Ovary (tissue), 10 donors: ENCODE measurements around the gene TMEM270. TPM values are rescaled to one million over a fixed set of nuclear protein-coding genes. Genes with fewer than 3 reads are reported as not detected.

Experiments
- DNase-seq, 5 donors: peaks; one replicate each; pipeline ENCODE4 v3.0.0-alpha.2; 2019 to 2020
- H3K27ac ChIP-seq, 2 donors: fragments of 200-600 bp; one replicate each; pipeline versions ENCODE4 v1.5.1 to v1.8.0; 2019 to 2022
- H3K27me3 ChIP-seq: fragments of 200-600 bp; one replicate; pipeline ENCODE4 v1.8.0; 2022
- H3K36me3 ChIP-seq: fragments of 200-600 bp; sonication (generic); one replicate; pipeline ENCODE4 v1.5.1; 2019
- H3K4me1 ChIP-seq: one replicate; pipeline ENCODE4 v1.8.1; 2013; ENCODE audit warnings: mild to moderate bottlenecking, moderate library complexity; ENCODE audit not compliant: insufficient read depth
- H3K4me3 ChIP-seq: fragments of 200-600 bp; sonication (generic); one replicate; pipeline ENCODE4 v1.5.1; 2017
- H3K9me3 ChIP-seq, 2 donors: fragments of 200-600 bp in 1 of 2; sonication (generic) in 1 of 2; one replicate each; pipeline versions ENCODE4 v1.5.1 to v1.8.1; 2013 to 2019; ENCODE audit warnings: mild to moderate bottlenecking in 1 of 2, moderate library complexity in 1 of 2
- EP300 ChIP-seq: sonication (generic); formaldehyde crosslinking; IDR thresholded peaks from one replicate; pipeline ENCODE4 v1.6.1; 2017; ENCODE audit warnings: antibody characterized with exemption
- POLR2A ChIP-seq: fragments of 450-650 bp; IDR thresholded peaks from one replicate; pipeline ENCODE4 v1.6.1; 2017; ENCODE audit warnings: antibody characterized with exemption, mild to moderate bottlenecking, moderate library complexity
- WGBS, 3 donors: extraction: QIAGEN DNeasy Blood & Tissue Kit in 1 of 3; methylation state at CpG; one replicate each; pipeline versions ENCODE4 v1.1.5 to v1.1.7; 2013 to 2017; 5-methylcytosine and 5-hydroxymethylcytosine counted together
- intact Hi-C, 4 donors: fragments of 100-400 bp; cut with DNase I; formaldehyde crosslinking; loops; one replicate each; pipeline versions ENCODE4 v1.11.0 to v1.15.1; 2022 to 2023
- long read RNA-seq, 3 donors: library from polyadenylated mRNA in 2 of 3; unstranded in 2 of 3; transcript quantifications; one replicate each; pipeline ENCODE4 v2.0.0 and lab custom pipeline, GENCODE V29; 2021 to 2026
- polyA plus RNA-seq, 2 donors: library from polyadenylated mRNA; stranded (reverse); fragments of 200-250 nt in 1 of 2; fragments of 350-450 nt in 1 of 2; fragmentation: Illumina TruSeq in 1 of 2; extraction: RNeasy Lipid Tissue Mini Kit (QIAGEN cat#74804) in 1 of 2; gene quantifications; one replicate each; pipeline ENCODE4 v1.2.3, GENCODE V29; 2013 to 2014
- total RNA-seq, 7 donors: library from RNA; depleted of rRNA in 2 of 7; stranded (reverse); fragments of >200 nt in 2 of 7; fragmentation: NEBNext Ultra II Directional in 3 of 7; extraction: Animal tissue kit (Norgen Biotek cat#: 25700) in 3 of 7; gene quantifications; one replicate each; pipeline versions ENCODE4 v1.1.0 to v1.2.4, GENCODE V29; 2016 to 2023
- TF ChIP-seq, protein P1 (sequence below), 3 donors: fragments of 450-650 bp in 2 of 3; fragments of 200-600 bp in 1 of 3; IDR thresholded peaks; one replicate each; pipeline versions ENCODE4 v1.5.1 to v1.8.0; 2016 to 2022; ENCODE audit warnings: antibody characterized with exemption in 3 of 3, mild to moderate bottlenecking in 1 of 3
- donor health status: DM: no; HTN: no; CAD: no; lungs with moderate emphysema.
- donor health status: DM: no; HTN: no; CAD: no.
- donor health status: Bipolar disorder and iron deficiency.
- donor health status: DM: yes; HTN: yes; CAD: no.
- donor health status: DM: no; HTN: no; CAD: no.
- donor health status: DM: yes; HTN: yes; CAD: no.

TMEM270 gene, protein sequence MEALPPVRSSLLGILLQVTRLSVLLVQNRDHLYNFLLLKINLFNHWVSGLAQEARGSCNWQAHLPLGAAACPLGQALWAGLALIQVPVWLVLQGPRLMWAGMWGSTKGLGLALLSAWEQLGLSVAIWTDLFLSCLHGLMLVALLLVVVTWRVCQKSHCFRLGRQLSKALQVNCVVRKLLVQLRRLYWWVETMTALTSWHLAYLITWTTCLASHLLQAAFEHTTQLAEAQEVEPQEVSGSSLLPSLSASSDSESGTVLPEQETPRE
- total RNA-seq (under 1 TPM in 1 of 7 donors, not detected in 6; 0.34 TPM), polyA plus RNA-seq (not detected)
- long read RNA-seq, donor 1, result 0 reads
- long read RNA-seq, donor 2, result 0 reads
- long read RNA-seq, donor 3, result 0 reads

DNA sequence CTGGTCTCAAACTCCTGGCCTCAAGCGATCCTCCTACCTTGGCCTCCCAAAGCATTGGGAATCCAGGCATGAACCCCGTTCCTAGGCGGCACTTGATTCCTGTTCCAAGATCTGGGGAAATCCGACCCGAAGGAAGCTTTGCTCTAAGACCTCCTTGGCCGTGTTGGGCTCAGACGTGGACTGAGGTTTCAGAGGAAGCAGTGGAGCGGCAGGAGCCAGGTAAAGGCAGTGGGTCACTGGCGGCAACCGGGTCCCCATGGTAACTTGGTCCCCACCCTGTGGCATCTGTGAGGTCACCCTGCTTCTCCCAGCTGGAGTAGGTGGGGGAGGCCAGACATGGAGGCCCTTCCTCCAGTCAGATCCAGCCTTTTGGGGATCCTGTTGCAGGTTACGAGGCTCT lies at the start of gene TMEM270:
Gene TMEM270 (plus strand): TSS at position 301 of the 400 bp plus-strand sequence. CDS start 36 bp downstream, at position 337.
- Histone ChIP-seq H3K27me3 (no peaks in the 10 kb centered on the region), H3K27ac (no peak within 1 kb of the TSS), H3K36me3 (no peaks in the 10 kb centered on the region), H3K4me1 (no peaks in the 10 kb centered on the region), H3K9me3 (no peaks in the 10 kb centered on the region), H3K4me3 (no peak within 1 kb of the TSS)
- intact Hi-C loops, result loop anchor here in 3 of 4 donors (10.0 kb wide), 3 partner anchors 164 to 544 kb away; partner anchors contain the start of genes EIF4H (in 1 of the 3) and ELN (in 1 of the 3)
- no peak for DNase-seq
- 85 to 95% (median 87%) methylated on average over 10 to 11 of the region's 11 CpGs for WGBS, 3 donors
- TF ChIP-seq EP300 (no peak), POLR2A (no peak)
- TF ChIP-seq, protein P1, sequence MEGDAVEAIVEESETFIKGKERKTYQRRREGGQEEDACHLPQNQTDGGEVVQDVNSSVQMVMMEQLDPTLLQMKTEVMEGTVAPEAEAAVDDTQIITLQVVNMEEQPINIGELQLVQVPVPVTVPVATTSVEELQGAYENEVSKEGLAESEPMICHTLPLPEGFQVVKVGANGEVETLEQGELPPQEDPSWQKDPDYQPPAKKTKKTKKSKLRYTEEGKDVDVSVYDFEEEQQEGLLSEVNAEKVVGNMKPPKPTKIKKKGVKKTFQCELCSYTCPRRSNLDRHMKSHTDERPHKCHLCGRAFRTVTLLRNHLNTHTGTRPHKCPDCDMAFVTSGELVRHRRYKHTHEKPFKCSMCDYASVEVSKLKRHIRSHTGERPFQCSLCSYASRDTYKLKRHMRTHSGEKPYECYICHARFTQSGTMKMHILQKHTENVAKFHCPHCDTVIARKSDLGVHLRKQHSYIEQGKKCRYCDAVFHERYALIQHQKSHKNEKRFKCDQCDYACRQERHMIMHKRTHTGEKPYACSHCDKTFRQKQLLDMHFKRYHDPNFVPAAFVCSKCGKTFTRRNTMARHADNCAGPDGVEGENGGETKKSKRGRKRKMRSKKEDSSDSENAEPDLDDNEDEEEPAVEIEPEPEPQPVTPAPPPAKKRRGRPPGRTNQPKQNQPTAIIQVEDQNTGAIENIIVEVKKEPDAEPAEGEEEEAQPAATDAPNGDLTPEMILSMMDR (IDR thresholded peaks at IDR 0.05), result no peak

DNA sequence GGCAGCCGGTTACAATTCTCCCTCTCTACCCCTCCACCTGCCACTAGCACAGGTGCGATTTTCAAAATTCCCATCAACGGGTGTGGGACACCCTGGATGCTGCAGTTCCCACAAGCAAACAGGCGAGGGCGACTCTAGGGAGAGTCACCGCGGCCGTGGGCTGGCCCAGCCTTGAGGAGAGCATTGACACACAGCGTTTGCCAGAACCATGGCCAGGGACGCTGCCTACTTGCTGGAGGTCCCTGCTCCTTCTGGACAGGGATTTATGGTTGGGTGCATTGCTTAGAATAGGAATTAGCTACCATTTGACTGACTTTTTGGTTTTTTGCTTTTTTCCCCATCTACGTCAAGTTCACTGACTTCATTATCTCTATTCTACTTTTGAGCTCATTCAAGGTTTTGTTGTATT lies 49.2 kb upstream of the TMEM270 start:
- DNase-seq, result no peak
- WGBS, 3 donors, result 9 to 10% (median 9%) methylated on average over 11 of the region's 11 CpGs

DNA sequence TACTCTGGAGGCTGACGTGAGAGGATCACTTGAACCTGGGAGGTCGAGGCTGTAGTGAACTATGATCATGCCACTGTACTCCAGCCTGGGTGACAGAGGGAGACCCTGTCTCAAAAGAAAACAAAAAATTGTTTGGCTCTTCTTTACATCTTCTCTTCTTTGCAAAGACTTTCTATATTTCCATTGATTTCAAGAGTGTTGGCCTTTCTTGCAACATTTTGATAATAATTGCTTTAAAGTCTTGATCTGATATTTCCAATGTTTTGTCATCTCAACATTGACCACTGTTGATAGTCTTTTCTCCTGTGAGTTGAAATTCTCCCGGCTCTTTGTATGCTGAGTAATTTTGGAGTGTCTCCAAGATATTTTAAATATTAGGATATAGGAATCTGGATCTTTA lies 48.0 kb upstream of the TMEM270 start:
- H3K4me1 ChIP-seq, result no peaks in the 10 kb centered on the region
- no peaks in the 10 kb centered on the region for H3K36me3 ChIP-seq
- DNase-seq, result no peak
- TF ChIP-seq POLR2A (no peak), EP300 (no peak)
- TF ChIP-seq, protein P1 (IDR thresholded peaks at IDR 0.05), result no peak
- intact Hi-C loops, result no loop called here
- H3K4me3 ChIP-seq, result no peak overlapping the region
- peaks cover 0 to 4% of the 10 kb centered on the region in 2 donors for H3K9me3 ChIP-seq
- no peak overlapping the region for H3K27ac ChIP-seq
- H3K27me3 ChIP-seq, result no peaks in the 10 kb centered on the region
- 79 to 91% (median 83%) methylated on average over 3 of the region's 3 CpGs for WGBS, 3 donors

More for the DNA sequence above, 49.2 kb upstream of the TMEM270 start:
- H3K4me1 ChIP-seq, result no peaks in the 10 kb centered on the region
- H3K36me3 ChIP-seq, result no peaks in the 10 kb centered on the region
- H3K4me3 ChIP-seq, result no peak overlapping the region
- intact Hi-C loops, result no loop called here
- H3K9me3 ChIP-seq, result peaks cover 0 to 4% of the 10 kb centered on the region in 2 donors
- TF ChIP-seq EP300 (no peak), POLR2A (no peak)
- TF ChIP-seq, protein P1 (IDR thresholded peaks at IDR 0.05), result no peak
- no peak overlapping the region for H3K27ac ChIP-seq
- no peaks in the 10 kb centered on the region for H3K27me3 ChIP-seq

DNA sequence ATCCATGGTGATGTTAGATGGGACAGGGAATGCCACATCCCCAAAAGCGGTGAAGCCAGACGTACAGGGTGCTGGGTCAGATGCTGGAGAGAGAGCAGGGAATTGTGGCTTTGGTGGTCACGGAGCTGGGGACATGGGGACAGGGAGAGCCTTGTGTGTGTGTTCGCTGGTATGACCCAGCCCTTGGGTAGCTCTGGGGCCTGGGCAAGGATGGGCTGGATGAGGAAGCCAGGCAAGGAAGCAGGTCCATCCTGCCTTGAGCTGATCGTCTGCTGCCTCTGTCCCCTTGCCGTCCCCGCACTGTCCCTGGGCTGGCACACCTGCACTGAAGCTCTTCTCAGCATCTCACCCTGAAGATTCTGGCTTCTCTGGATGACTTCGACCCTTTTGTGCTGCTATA lies 45.5 kb upstream of the TMEM270 start:
- intact Hi-C loops, result no loop called here
- 79 to 86% (median 85%) methylated on average over 8 of the region's 8 CpGs for WGBS, 3 donors
- Histone ChIP-seq H3K36me3 (no peaks in the 10 kb centered on the region), H3K27ac (no peak overlapping the region), H3K27me3 (no peaks in the 10 kb centered on the region), H3K4me3 (no peak overlapping the region), H3K4me1 (no peaks in the 10 kb centered on the region), H3K9me3 (peaks cover 0 to 4% of the 10 kb centered on the region in 2 donors)
- TF ChIP-seq, protein P1 (IDR thresholded peaks at IDR 0.05), result no peak
- TF ChIP-seq POLR2A (no peak), EP300 (no peak)
- no peak for DNase-seq
